H1 (cell line): ENCODE results near the gene TRABD2B. TPM values are rescaled to one million over a fixed set of nuclear protein-coding genes. Genes with fewer than 3 reads are reported as not detected.

Experiments
- CHD2 ChIP-seq: IDR thresholded peaks from 2 replicates; pipeline ENCODE4 v1.6.1; 2012; ENCODE audit warnings: low read length, improper control_type of control experiment
- CTBP2 ChIP-seq: IDR thresholded peaks from 2 replicates; pipeline ENCODE4 v1.7.0; 2011; ENCODE audit warnings: borderline replicate concordance, mild to moderate bottlenecking, moderate library complexity, mixed read lengths, low read length; ENCODE audit not compliant: insufficient read depth, insufficient read length
- MAFK ChIP-seq: IDR thresholded peaks from 2 replicates; pipeline ENCODE4 v1.6.1; 2012; ENCODE audit warnings: low read depth, mild to moderate bottlenecking, improper control_type of control experiment, low read length
- NRF1 ChIP-seq: IDR thresholded peaks from 2 replicates; pipeline ENCODE4 v1.6.1; 2011; ENCODE audit warnings: mild to moderate bottlenecking, low read depth, low read length, improper control_type of control experiment
- POLR2AphosphoS5 ChIP-seq: IDR thresholded peaks from 2 replicates; pipeline ENCODE4 v1.6.1; 2011; ENCODE audit warnings: low read depth, low read length
- SAP30 ChIP-seq: fragments of 300-600 bp; sonication (generic); IDR thresholded peaks from 2 replicates; pipeline ENCODE4 v1.7.1; 2012; ENCODE audit warnings: low read length, moderate library complexity, mild to moderate bottlenecking, inconsistent platforms; ENCODE audit not compliant: insufficient read depth, insufficient replicate concordance
- SIRT6 ChIP-seq: IDR thresholded peaks from one replicate; pipeline ENCODE4 v1.7.1; 2012; ENCODE audit warnings: low read length, inconsistent platforms
- SP1 ChIP-seq: IDR thresholded peaks from 2 replicates; pipeline ENCODE4 v1.6.1; 2011; ENCODE audit warnings: low read depth, low read length
- TCF12 ChIP-seq: IDR thresholded peaks from 2 replicates; pipeline ENCODE4 v1.6.1; 2011; ENCODE audit warnings: low read depth, mild to moderate bottlenecking, low read length
- ZNF274 ChIP-seq: IDR thresholded peaks from 2 replicates; pipeline ENCODE4 v1.7.0; 2012; ENCODE audit warnings: low read length, borderline replicate concordance; ENCODE audit errors: extremely low read depth
- polyA plus RNA-seq, 7 experiments: library from polyadenylated mRNA; depleted of rRNA in 3 of 7; stranded (reverse) in 5 of 7; unstranded in 2 of 7; fragments of >200 nt in 5 of 7; fragments of 200-250 nt in 2 of 7; gene quantifications; 1 replicate in 5 of 7; 2 replicates in 1 of 7; 4 replicates in 1 of 7; pipeline versions ENCODE4 v1.2.1 to v1.2.3, GENCODE V29; 2011 to 2013; ENCODE audit warnings: missing spikeins in 2 of 7, mixed read lengths in 2 of 7
- total RNA-seq: library from RNA; stranded (reverse); fragmentation: NEBNext Ultra II Directional; extraction: Animal tissue kit (Norgen Biotek cat#: 25700); gene quantifications from 2 replicates; pipeline ENCODE4 v1.2.1, GENCODE V29; 2021

The TRABD2B gene
- total and polyA plus RNA-seq, 2 of the 8 experiments (the other 6 are each of a cell fraction or from before 2014, with no cell fraction given): 0.95 to 3.4 TPM

GRCh38 chr1:47727697-47728085 is 269.5 kb downstream of the TRABD2B start (continued):
- TF ChIP-seq SAP30: no peak
- TF ChIP-seq MAFK: no peak
- no peak for TF ChIP-seq CTBP2
- TF ChIP-seq NRF1: no peak
- TF ChIP-seq TCF12: no peak
- no peak for TF ChIP-seq ZNF274
- no peak for TF ChIP-seq CHD2
- TF ChIP-seq POLR2AphosphoS5: no peak
- no peak for TF ChIP-seq SIRT6
- TF ChIP-seq SP1: no peak
